ENCODE measurements around the gene AP4S1. TPM values are rescaled to one million over a fixed set of nuclear protein-coding genes. Genes with fewer than 3 reads are reported as not detected.

Gene AP4S1
- total and polyA plus RNA-seq, 2 of the 8 experiments (the other 6 are each of a cell fraction or from before 2014, with no cell fraction given) = 2.8 to 9.9 TPM

DNA sequence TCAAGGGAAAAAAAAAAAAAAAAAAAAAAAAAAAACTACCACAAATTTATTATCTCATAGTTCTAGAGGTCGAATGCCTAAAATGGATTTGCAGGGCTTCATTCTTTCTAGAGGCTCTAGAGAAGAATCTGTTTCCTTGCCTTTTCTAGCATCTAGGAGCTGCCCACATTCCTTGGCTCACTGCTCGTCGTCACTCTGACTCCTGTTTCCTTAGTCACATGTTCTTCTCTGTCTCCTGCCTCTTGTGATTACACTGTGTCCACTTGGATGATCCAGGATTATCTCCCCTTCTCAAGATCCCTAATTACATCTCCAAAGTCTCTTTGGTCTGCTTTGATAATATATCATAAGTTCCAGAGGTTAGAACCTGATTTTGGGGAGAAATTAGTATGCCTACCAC lies 93.4 kb downstream of the AP4S1 start:
- Histone ChIP-seq H4K8ac (ENCODE audit: extremely low read depth, insufficient read depth, low read length) (no peak overlapping the region), H3K27ac (ENCODE audit: low read depth, low read length) (no peak overlapping the region), H3K56ac (replicated peaks; ENCODE audit: insufficient read length, low read depth, low read length) (no peak overlapping the region), H3K14ac (ENCODE audit: insufficient read length) (no peak overlapping the region), H4K5ac (ENCODE audit: insufficient read length, low read depth, low read length) (no peak overlapping the region), H2BK5ac (ENCODE audit: low read depth, low read length) (no peak overlapping the region), H2BK20ac (ENCODE audit: low read length) (no peak overlapping the region), H2BK120ac (replicated peaks; ENCODE audit: low read depth, low read length) (no peak overlapping the region), H3K23me2 (ENCODE audit: low read depth, low read length) (no peaks in the 10 kb centered on the region), H3K18ac (ENCODE audit: extremely low read depth, low read length) (no peak overlapping the region), H2AK5ac (ENCODE audit: low read depth, low read length) (no peak overlapping the region), H3K4me1 (replicated peaks in 1 of 4; ENCODE audit: control insufficient read depth in 3 of 4, insufficient read depth in 4 of 4, low read length in 3 of 4) (peaks cover 3 to 10% (median 6%) of the 10 kb centered on the region in 4 experiments; a peak in 6 of 7 replicates), H3K4ac (replicated peaks; ENCODE audit: insufficient read length, low read depth, low read length) (no peak overlapping the region), H3K36me3 (ENCODE audit: control insufficient read depth in 2 of 4, insufficient read depth in 4 of 4, low read length in 3 of 4) (peaks cover 0 to 75% (median 21%) of the 10 kb centered on the region in 4 experiments; a peak in 7 of 8 replicates), H4K20me1 (replicated peaks in 1 of 2; ENCODE audit: control insufficient read depth in 1 of 2, insufficient read depth in 2 of 2, low read length in 2 of 2) (no peaks in the 10 kb centered on the region), H3K9me3 (ENCODE audit: insufficient read depth in 2 of 2, low read depth in 1 of 2, low read length in 1 of 2) (no peaks in the 10 kb centered on the region), H2BK15ac (ENCODE audit: low read length) (no peak overlapping the region), H3K79me1 (ENCODE audit: low read depth, low read length) (no peaks in the 10 kb centered on the region), H2BK12ac (ENCODE audit: low read depth, low read length) (no peak overlapping the region), H3K4me3 (ENCODE audit: extremely low read depth in 1 of 4, insufficient read depth in 2 of 4, low read depth in 3 of 4, low read length in 4 of 4) (no peak overlapping the region), H3K23ac (ENCODE audit: insufficient read length) (no peak overlapping the region), H3K9ac (replicated peaks in 1 of 4; ENCODE audit: extremely low read depth in 1 of 4, low read depth in 3 of 4, low read length in 3 of 4) (no peak overlapping the region), H4K91ac (replicated peaks; ENCODE audit: insufficient read length, low read length) (no peak overlapping the region), H3K27me3 (replicated peaks in 1 of 4; ENCODE audit: control insufficient read depth in 3 of 4, extremely low read depth in 1 of 4, insufficient read depth in 3 of 4, low read length in 3 of 4) (no peaks in the 10 kb centered on the region), H2AFZ (ENCODE audit: low read length) (no peak overlapping the region), H3K79me2 (ENCODE audit: control insufficient read depth in 1 of 2, insufficient read depth in 2 of 2, low read length in 2 of 2) (no peaks in the 10 kb centered on the region), H3K4me2 (ENCODE audit: insufficient read depth in 1 of 2, low read depth in 2 of 2, low read length in 2 of 2) (no peak overlapping the region)
- FAIRE-seq = no peak
- CTCF ChIA-PET (ENCODE audit: partially characterized antibody) = interaction anchor here (0.6 kb wide), 1 partner anchor 243 kb away, joined by 3 read pairs; no protein-coding TSS in a partner anchor
- DNase-seq (ENCODE audit: low read depth in 1 of 2, low spot score in 2 of 2) = no peak
- 98% methylated on average over 3 of the region's 3 CpGs; no CpG with 5 or more reads in 1 of the 2 experiments for WGBS, 2 experiments (ENCODE audit: extremely low coverage in 1 of 2, insufficient coverage in 1 of 2, insufficient read length in 1 of 2, insufficient replicate concordance in 2 of 2, low coverage in 1 of 2, low lambda C conversion rate in 2 of 2, missing lambda C conversion rate in 1 of 2)
- TF ChIP-seq, protein P1, sequence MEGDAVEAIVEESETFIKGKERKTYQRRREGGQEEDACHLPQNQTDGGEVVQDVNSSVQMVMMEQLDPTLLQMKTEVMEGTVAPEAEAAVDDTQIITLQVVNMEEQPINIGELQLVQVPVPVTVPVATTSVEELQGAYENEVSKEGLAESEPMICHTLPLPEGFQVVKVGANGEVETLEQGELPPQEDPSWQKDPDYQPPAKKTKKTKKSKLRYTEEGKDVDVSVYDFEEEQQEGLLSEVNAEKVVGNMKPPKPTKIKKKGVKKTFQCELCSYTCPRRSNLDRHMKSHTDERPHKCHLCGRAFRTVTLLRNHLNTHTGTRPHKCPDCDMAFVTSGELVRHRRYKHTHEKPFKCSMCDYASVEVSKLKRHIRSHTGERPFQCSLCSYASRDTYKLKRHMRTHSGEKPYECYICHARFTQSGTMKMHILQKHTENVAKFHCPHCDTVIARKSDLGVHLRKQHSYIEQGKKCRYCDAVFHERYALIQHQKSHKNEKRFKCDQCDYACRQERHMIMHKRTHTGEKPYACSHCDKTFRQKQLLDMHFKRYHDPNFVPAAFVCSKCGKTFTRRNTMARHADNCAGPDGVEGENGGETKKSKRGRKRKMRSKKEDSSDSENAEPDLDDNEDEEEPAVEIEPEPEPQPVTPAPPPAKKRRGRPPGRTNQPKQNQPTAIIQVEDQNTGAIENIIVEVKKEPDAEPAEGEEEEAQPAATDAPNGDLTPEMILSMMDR (IDR thresholded peaks at IDR 0.05; ENCODE audit: control extremely low read depth in 1 of 3, insufficient read depth in 1 of 3, low read depth in 1 of 3, low read length in 3 of 3) = no peak
- TF ChIP-seq POLR2AphosphoS5 (IDR thresholded peaks at IDR 0.05; ENCODE audit: low read depth, low read length) = no peak
- TF ChIP-seq KDM5A (IDR thresholded peaks at IDR 0.05; ENCODE audit: low read length) = no peak
- POLR2A ChIA-PET (ENCODE audit: partially characterized antibody) = no interaction called here
